Liver (tissue), 3 donors: ENCODE results near the gene LRRC25.
A peak's percentile ranks its signal among the peaks of the same experiment; 100 is the strongest.

Experiments
- ATF3 ChIP-seq: IDR thresholded peaks from 2 replicates; pipeline ENCODE4 v1.6.1; 2016; ENCODE audit warnings: antibody characterized with exemption
- EGR1 ChIP-seq, 2 donors: IDR thresholded peaks; 2 replicates each; pipeline ENCODE4 v1.6.1; 2016 to 2018; ENCODE audit warnings: antibody characterized with exemption in 2 of 2, low read depth in 2 of 2
- FOXA1 ChIP-seq: IDR thresholded peaks from 2 replicates; pipeline ENCODE4 v1.6.1; 2016; ENCODE audit warnings: antibody characterized with exemption
- GABPA ChIP-seq, 2 donors: IDR thresholded peaks in 1 of 2; conservative IDR thresholded peaks in 1 of 2; 2 replicates each; pipeline ENCODE4 v1.6.1; 2016; ENCODE audit warnings: antibody characterized with exemption in 2 of 2, mild to moderate bottlenecking in 1 of 2, moderate library complexity in 1 of 2
- HNF4A ChIP-seq, 2 donors: conservative IDR thresholded peaks; 2 replicates each; pipeline ENCODE4 v1.6.1; 2016; ENCODE audit warnings: antibody characterized with exemption in 2 of 2, mild to moderate bottlenecking in 2 of 2
- JUND ChIP-seq, 2 donors: IDR thresholded peaks; 2 replicates each; pipeline ENCODE4 v1.6.1; 2016; ENCODE audit warnings: antibody characterized with exemption in 2 of 2
- MAX ChIP-seq: IDR thresholded peaks from 2 replicates; pipeline ENCODE4 v1.6.1; 2016; ENCODE audit warnings: antibody characterized with exemption
- REST ChIP-seq: IDR thresholded peaks from 2 replicates; pipeline ENCODE4 v1.6.1; 2016; ENCODE audit warnings: antibody characterized with exemption, mild to moderate bottlenecking
- RXRA ChIP-seq, 2 donors: IDR thresholded peaks; 2 replicates each; pipeline ENCODE4 v1.6.1; 2017 to 2018; ENCODE audit warnings: antibody characterized with exemption in 2 of 2, mild to moderate bottlenecking in 1 of 2
- SP1 ChIP-seq: IDR thresholded peaks from 2 replicates; pipeline ENCODE4 v1.6.1; 2018; ENCODE audit warnings: antibody characterized with exemption, mild to moderate bottlenecking
- TAF1 ChIP-seq: conservative IDR thresholded peaks from 2 replicates; pipeline ENCODE4 v1.6.1; 2016; ENCODE audit warnings: antibody characterized with exemption, mild to moderate bottlenecking
- YY1 ChIP-seq: IDR thresholded peaks from 2 replicates; pipeline ENCODE4 v1.6.1; 2016; ENCODE audit warnings: antibody characterized with exemption, mild to moderate bottlenecking
- TF ChIP-seq, protein P1 (sequence below): fragments of 150-350 bp; IDR thresholded peaks from 2 replicates; pipeline ENCODE4 v1.5.1; 2017; ENCODE audit warnings: improper control_type of control experiment, low read depth, low read length; ENCODE audit not compliant: missing input control
- TF ChIP-seq, protein P2 (sequence below): IDR thresholded peaks from 2 replicates; pipeline ENCODE4 v1.6.1; 2016; ENCODE audit warnings: antibody characterized with exemption
- donor health status: healthy.
- donor health status: healthy.

- TF ChIP-seq, protein P1, sequence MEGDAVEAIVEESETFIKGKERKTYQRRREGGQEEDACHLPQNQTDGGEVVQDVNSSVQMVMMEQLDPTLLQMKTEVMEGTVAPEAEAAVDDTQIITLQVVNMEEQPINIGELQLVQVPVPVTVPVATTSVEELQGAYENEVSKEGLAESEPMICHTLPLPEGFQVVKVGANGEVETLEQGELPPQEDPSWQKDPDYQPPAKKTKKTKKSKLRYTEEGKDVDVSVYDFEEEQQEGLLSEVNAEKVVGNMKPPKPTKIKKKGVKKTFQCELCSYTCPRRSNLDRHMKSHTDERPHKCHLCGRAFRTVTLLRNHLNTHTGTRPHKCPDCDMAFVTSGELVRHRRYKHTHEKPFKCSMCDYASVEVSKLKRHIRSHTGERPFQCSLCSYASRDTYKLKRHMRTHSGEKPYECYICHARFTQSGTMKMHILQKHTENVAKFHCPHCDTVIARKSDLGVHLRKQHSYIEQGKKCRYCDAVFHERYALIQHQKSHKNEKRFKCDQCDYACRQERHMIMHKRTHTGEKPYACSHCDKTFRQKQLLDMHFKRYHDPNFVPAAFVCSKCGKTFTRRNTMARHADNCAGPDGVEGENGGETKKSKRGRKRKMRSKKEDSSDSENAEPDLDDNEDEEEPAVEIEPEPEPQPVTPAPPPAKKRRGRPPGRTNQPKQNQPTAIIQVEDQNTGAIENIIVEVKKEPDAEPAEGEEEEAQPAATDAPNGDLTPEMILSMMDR = no peak
- TF ChIP-seq SP1 = no peak
- peak; percentile 51 to 63 for TF ChIP-seq GABPA (IDR thresholded peaks at IDR 0.05 in 1 of 2, conservative IDR thresholded peaks at IDR 0.05 in 1 of 2)
- TF ChIP-seq REST = no peak
- TF ChIP-seq MAX = peak; percentile 34
- TF ChIP-seq TAF1 = no peak
- TF ChIP-seq YY1 = no peak
- no peak for TF ChIP-seq FOXA1
- TF ChIP-seq HNF4A (conservative IDR thresholded peaks at IDR 0.05) = no peak
- TF ChIP-seq JUND (IDR thresholded peaks at IDR 0.05) = peak in 1 of 2 donors; percentile 60
- no peak for TF ChIP-seq ATF3
- peak in 1 of 2 donors; percentile 13 for TF ChIP-seq RXRA (IDR thresholded peaks at IDR 0.05)
- no peak for TF ChIP-seq EGR1 (IDR thresholded peaks at IDR 0.05; ENCODE audit: low read depth in 2 of 2)
- TF ChIP-seq, protein P2, sequence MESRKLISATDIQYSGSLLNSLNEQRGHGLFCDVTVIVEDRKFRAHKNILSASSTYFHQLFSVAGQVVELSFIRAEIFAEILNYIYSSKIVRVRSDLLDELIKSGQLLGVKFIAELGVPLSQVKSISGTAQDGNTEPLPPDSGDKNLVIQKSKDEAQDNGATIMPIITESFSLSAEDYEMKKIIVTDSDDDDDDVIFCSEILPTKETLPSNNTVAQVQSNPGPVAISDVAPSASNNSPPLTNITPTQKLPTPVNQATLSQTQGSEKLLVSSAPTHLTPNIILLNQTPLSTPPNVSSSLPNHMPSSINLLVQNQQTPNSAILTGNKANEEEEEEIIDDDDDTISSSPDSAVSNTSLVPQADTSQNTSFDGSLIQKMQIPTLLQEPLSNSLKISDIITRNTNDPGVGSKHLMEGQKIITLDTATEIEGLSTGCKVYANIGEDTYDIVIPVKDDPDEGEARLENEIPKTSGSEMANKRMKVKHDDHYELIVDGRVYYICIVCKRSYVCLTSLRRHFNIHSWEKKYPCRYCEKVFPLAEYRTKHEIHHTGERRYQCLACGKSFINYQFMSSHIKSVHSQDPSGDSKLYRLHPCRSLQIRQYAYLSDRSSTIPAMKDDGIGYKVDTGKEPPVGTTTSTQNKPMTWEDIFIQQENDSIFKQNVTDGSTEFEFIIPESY = no peak
These were observed 23.4 kb downstream of the LRRC25 start for GRCh38 chr19:18373892-18374629.
